HepG2 (cell line): ENCODE measurements around the gene HEXIM1. TPM values are rescaled to one million over a fixed set of nuclear protein-coding genes. Genes with fewer than 3 reads are reported as not detected.

ENCODE experiments used
- AKAP8 ChIP-seq: sonication (generic); formaldehyde crosslinking; IDR thresholded peaks from 2 replicates; pipeline ENCODE4 v1.5.1; 2020; ENCODE audit warnings: mild to moderate bottlenecking, missing genetic modification reagents
- DNMT1 ChIP-seq: sonication (generic); formaldehyde crosslinking; IDR thresholded peaks from 2 replicates; pipeline ENCODE4 v1.5.1; 2020; ENCODE audit warnings: mild to moderate bottlenecking, missing genetic modification reagents
- EED ChIP-seq: sonication (generic); formaldehyde crosslinking; IDR thresholded peaks from 2 replicates; pipeline ENCODE4 v1.5.0; 2020; ENCODE audit warnings: mild to moderate bottlenecking, missing genetic modification reagents
- FOXO1 ChIP-seq: sonication (generic); formaldehyde crosslinking; IDR thresholded peaks from 2 replicates; pipeline ENCODE4 v1.4.0; 2020; ENCODE audit warnings: missing genetic modification reagents
- GATAD2A ChIP-seq: IDR thresholded peaks from 2 replicates; pipeline ENCODE4 v1.6.1; 2016
- HCFC1 ChIP-seq: fragments of 150-350 bp; IDR thresholded peaks from 2 replicates; pipeline ENCODE4 v1.6.1; 2014; ENCODE audit warnings: low read depth, low read length
- HDAC2 ChIP-seq: sonication (generic); formaldehyde crosslinking; IDR thresholded peaks from 2 replicates; pipeline ENCODE4 v1.4.0; 2020; ENCODE audit warnings: missing genetic modification reagents
- SNAI1 ChIP-seq: sonication (generic); formaldehyde crosslinking; IDR thresholded peaks from 2 replicates; pipeline ENCODE4 v1.5.0; 2020; ENCODE audit warnings: mild to moderate bottlenecking, missing genetic modification reagents, borderline replicate concordance
- ZC3H13 ChIP-seq: sonication (generic); formaldehyde crosslinking; IDR thresholded peaks from 2 replicates; pipeline ENCODE4 v1.8.1; 2023; ENCODE audit warnings: mild to moderate bottlenecking, missing genetic modification reagents, moderate library complexity
- ZNF12 ChIP-seq: sonication (generic); formaldehyde crosslinking; IDR thresholded peaks from 2 replicates; pipeline ENCODE4 v1.5.0; 2020; ENCODE audit warnings: missing genetic modification reagents
- ZNF614 ChIP-seq: IDR thresholded peaks from 2 replicates; pipeline ENCODE4 v1.6.1; 2018; ENCODE audit warnings: missing biosample characterization, missing genetic modification reagents, inconsistent platforms, borderline replicate concordance
- ZNF615 ChIP-seq: sonication (generic); formaldehyde crosslinking; IDR thresholded peaks from 2 replicates; pipeline ENCODE4 v1.5.0; 2020; ENCODE audit warnings: mild to moderate bottlenecking, missing genetic modification reagents, borderline replicate concordance
- ZNF670 ChIP-seq: sonication (generic); formaldehyde crosslinking; IDR thresholded peaks from 2 replicates; pipeline ENCODE4 v1.8.0; 2022; ENCODE audit warnings: mild to moderate bottlenecking, missing genetic modification reagents, borderline replicate concordance
- polyA plus RNA-seq, 8 experiments: library from polyadenylated mRNA; depleted of rRNA in 3 of 8; stranded (reverse) in 7 of 8; unstranded in 1 of 8; fragments of >200 nt; fragmentation: Illumina TruSeq in 4 of 8; extraction: Trizol in 4 of 8; gene quantifications; 2 replicates each; pipeline versions ENCODE4 v1.2.1 to v1.2.3, GENCODE V29; 2011 to 2016; ENCODE audit warnings: low read depth in 4 of 8, missing spikeins in 1 of 8, mixed read lengths in 1 of 8; ENCODE audit not compliant: insufficient read depth in 1 of 8
- total RNA-seq, 5 experiments: library from RNA; depleted of rRNA; stranded (reverse); fragments of >200 nt; fragmentation: Illumina TruSeq; extraction: Trizol; gene quantifications; 2 replicates each; pipeline ENCODE4 v1.2.3, GENCODE V29; 2016; ENCODE audit warnings: low read depth in 1 of 5
- TF ChIP-seq, protein P1 (sequence below): sonication (generic); formaldehyde crosslinking; IDR thresholded peaks from 2 replicates; pipeline ENCODE4 v1.8.0; 2022; ENCODE audit warnings: mild to moderate bottlenecking, missing genetic modification reagents, borderline replicate concordance
- TF ChIP-seq, protein P2 (sequence below): sonication (generic); formaldehyde crosslinking; IDR thresholded peaks from 2 replicates; pipeline ENCODE4 v1.5.1; 2020; ENCODE audit warnings: mild to moderate bottlenecking, missing genetic modification reagents, borderline replicate concordance
- TF ChIP-seq, protein P3 (sequence below): sonication (generic); formaldehyde crosslinking; IDR thresholded peaks from 2 replicates; pipeline ENCODE4 v1.4.0; 2020; ENCODE audit warnings: mild to moderate bottlenecking, low read depth, missing genetic modification reagents
- TF ChIP-seq, protein P4 (sequence below): IDR thresholded peaks from 2 replicates; pipeline ENCODE4 v1.6.1; 2016
- TF ChIP-seq, protein P5 (sequence below): sonication (generic); formaldehyde crosslinking; IDR thresholded peaks from 2 replicates; pipeline ENCODE4 v1.4.0; 2020; ENCODE audit warnings: missing genetic modification reagents, borderline replicate concordance
- TF ChIP-seq, protein P6 (sequence below): sonication (generic); formaldehyde crosslinking; IDR thresholded peaks from 2 replicates; pipeline ENCODE4 v1.9.0; 2021; ENCODE audit warnings: missing genetic modification reagents, mild to moderate bottlenecking, borderline replicate concordance
- TF ChIP-seq, protein P7 (sequence below): sonication (generic); formaldehyde crosslinking; IDR thresholded peaks from 2 replicates; pipeline ENCODE4 v1.8.1; 2023; ENCODE audit warnings: mild to moderate bottlenecking, missing genetic modification reagents

The HEXIM1 gene
- total and polyA plus RNA-seq, 2 of the 13 experiments (the other 11 are each of a cell fraction or from before 2014, with no cell fraction given) = 10.5 to 16.6 TPM

DNA sequence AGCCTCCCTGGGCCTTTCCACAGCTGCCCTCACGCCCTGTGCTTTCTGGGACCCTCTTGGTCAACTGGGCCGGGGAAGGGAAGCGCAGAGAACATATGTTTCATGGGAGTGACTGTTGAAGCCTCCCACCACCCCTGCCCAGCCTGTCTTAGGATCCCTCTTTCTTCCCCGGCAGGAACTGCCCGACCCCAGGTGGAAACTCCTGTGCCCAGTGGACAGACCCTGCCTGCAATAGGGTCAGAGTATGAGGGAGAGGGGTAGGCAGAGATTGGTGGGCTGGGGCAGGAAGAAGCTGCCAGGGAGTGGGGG lies 23.9 kb downstream of the HEXIM1 start (continued):
- TF ChIP-seq, protein P1, sequence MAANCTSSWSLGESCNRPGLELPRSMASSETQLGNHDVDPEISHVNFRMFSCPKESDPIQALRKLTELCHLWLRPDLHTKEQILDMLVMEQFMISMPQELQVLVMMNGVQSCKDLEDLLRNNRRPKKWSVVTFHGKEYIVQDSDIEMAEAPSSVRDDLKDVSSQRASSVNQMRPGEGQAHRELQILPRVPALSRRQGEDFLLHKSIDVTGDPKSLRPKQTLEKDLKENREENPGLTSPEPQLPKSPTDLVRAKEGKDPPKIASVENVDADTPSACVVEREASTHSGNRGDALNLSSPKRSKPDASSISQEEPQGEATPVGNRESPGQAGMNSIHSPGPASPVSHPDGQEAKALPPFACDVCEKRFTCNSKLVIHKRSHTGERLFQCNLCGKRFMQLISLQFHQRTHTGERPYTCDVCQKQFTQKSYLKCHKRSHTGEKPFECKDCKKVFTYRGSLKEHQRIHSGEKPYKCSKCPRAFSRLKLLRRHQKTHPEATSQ (CRISPR knock-in tag) = no peak; the same call in 1 of the 2 replicates
- TF ChIP-seq, protein P2, sequence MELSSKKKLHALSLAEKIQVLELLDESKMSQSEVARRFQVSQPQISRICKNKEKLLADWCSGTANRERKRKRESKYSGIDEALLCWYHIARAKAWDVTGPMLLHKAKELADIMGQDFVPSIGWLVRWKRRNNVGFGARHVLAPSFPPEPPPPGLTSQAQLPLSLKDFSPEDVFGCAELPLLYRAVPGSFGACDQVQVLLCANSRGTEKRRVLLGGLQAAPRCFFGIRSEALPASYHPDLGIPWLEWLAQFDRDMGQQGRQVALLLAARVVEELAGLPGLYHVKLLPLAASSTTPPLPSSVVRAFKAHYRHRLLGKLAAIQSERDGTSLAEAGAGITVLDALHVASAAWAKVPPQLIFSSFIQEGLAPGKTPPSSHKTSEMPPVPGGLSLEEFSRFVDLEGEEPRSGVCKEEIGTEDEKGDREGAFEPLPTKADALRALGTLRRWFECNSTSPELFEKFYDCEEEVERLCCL = 0 out of 2 replicates have a peak, but pooled peaks have one; percentile 43
- TF ChIP-seq, protein P3, sequence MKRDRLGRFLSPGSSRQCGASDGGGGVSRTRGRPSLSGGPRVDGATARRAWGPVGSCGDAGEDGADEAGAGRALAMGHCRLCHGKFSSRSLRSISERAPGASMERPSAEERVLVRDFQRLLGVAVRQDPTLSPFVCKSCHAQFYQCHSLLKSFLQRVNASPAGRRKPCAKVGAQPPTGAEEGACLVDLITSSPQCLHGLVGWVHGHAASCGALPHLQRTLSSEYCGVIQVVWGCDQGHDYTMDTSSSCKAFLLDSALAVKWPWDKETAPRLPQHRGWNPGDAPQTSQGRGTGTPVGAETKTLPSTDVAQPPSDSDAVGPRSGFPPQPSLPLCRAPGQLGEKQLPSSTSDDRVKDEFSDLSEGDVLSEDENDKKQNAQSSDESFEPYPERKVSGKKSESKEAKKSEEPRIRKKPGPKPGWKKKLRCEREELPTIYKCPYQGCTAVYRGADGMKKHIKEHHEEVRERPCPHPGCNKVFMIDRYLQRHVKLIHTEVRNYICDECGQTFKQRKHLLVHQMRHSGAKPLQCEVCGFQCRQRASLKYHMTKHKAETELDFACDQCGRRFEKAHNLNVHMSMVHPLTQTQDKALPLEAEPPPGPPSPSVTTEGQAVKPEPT (CRISPR knock-in tag) = no peak
- TF ChIP-seq ZNF614 (CRISPR knock-in tag) = no peak
- no peak for TF ChIP-seq ZNF615 (CRISPR knock-in tag)
- peak; percentile 85; the same call in 1 of the 2 replicates for TF ChIP-seq ZNF670
- TF ChIP-seq ZNF12 (CRISPR knock-in tag) = no peak
- TF ChIP-seq, protein P4, sequence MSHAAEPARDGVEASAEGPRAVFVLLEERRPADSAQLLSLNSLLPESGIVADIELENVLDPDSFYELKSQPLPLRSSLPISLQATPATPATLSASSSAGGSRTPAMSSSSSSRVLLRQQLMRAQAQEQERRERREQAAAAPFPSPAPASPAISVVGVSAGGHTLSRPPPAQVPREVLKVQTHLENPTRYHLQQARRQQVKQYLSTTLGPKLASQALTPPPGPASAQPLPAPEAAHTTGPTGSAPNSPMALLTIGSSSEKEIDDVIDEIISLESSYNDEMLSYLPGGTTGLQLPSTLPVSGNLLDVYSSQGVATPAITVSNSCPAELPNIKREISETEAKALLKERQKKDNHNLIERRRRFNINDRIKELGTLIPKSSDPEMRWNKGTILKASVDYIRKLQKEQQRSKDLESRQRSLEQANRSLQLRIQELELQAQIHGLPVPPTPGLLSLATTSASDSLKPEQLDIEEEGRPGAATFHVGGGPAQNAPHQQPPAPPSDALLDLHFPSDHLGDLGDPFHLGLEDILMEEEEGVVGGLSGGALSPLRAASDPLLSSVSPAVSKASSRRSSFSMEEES = no peak
- no peak for TF ChIP-seq EED (CRISPR knock-in tag)
- TF ChIP-seq, protein P5, sequence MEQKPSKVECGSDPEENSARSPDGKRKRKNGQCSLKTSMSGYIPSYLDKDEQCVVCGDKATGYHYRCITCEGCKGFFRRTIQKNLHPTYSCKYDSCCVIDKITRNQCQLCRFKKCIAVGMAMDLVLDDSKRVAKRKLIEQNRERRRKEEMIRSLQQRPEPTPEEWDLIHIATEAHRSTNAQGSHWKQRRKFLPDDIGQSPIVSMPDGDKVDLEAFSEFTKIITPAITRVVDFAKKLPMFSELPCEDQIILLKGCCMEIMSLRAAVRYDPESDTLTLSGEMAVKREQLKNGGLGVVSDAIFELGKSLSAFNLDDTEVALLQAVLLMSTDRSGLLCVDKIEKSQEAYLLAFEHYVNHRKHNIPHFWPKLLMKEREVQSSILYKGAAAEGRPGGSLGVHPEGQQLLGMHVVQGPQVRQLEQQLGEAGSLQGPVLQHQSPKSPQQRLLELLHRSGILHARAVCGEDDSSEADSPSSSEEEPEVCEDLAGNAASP (CRISPR knock-in tag) = no peak
- TF ChIP-seq FOXO1 = no peak
- TF ChIP-seq, protein P6, sequence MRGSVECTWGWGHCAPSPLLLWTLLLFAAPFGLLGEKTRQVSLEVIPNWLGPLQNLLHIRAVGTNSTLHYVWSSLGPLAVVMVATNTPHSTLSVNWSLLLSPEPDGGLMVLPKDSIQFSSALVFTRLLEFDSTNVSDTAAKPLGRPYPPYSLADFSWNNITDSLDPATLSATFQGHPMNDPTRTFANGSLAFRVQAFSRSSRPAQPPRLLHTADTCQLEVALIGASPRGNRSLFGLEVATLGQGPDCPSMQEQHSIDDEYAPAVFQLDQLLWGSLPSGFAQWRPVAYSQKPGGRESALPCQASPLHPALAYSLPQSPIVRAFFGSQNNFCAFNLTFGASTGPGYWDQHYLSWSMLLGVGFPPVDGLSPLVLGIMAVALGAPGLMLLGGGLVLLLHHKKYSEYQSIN (CRISPR knock-in tag) = no peak
- no peak for TF ChIP-seq DNMT1 (CRISPR knock-in tag)
- 0 out of 2 replicates have a peak, but pooled peaks have one; percentile 51 for TF ChIP-seq ZC3H13 (CRISPR knock-in tag)
- TF ChIP-seq, protein P7, sequence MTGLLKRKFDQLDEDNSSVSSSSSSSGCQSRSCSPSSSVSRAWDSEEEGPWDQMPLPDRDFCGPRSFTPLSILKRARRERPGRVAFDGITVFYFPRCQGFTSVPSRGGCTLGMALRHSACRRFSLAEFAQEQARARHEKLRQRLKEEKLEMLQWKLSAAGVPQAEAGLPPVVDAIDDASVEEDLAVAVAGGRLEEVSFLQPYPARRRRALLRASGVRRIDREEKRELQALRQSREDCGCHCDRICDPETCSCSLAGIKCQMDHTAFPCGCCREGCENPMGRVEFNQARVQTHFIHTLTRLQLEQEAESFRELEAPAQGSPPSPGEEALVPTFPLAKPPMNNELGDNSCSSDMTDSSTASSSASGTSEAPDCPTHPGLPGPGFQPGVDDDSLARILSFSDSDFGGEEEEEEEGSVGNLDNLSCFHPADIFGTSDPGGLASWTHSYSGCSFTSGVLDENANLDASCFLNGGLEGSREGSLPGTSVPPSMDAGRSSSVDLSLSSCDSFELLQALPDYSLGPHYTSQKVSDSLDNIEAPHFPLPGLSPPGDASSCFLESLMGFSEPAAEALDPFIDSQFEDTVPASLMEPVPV (CRISPR knock-in tag) = 0 out of 2 replicates have a peak, but pooled peaks have one; percentile 11
- TF ChIP-seq SNAI1 (CRISPR knock-in tag) = no peak
- no peak for TF ChIP-seq AKAP8 (CRISPR knock-in tag)
- TF ChIP-seq GATAD2A (CRISPR knock-in tag) = no peak
- TF ChIP-seq HCFC1 = no peak
- TF ChIP-seq HDAC2 (CRISPR knock-in tag) = no peak
